Fibroblast of the aortic adventitia (primary cell): ENCODE measurements around the gene RABGAP1. TPM values are rescaled to one million over a fixed set of nuclear protein-coding genes. Genes with fewer than 3 reads are reported as not detected.

Source experiments
- DNase-seq: peaks from one replicate; pipeline ENCODE4 v3.0.0-alpha.2; 2010; ENCODE audit warnings: low read depth
- H3K4me3 ChIP-seq: 2 replicates; pipeline ENCODE4 v1.5.1; 2011; ENCODE audit warnings: low read depth, mild to moderate bottlenecking, control low read depth, low read length, moderate library complexity
- total RNA-seq: library from RNA; depleted of rRNA; stranded (reverse); fragments of >200 nt; gene quantifications from 2 replicates; pipeline ENCODE4 v1.2.3, GENCODE V29; 2012; ENCODE audit warnings: low replicate concordance
- TF ChIP-seq, protein P1 (sequence below): IDR thresholded peaks from 2 replicates; pipeline ENCODE4 v1.5.1; 2011; ENCODE audit warnings: mild to moderate bottlenecking, low read length, control low read depth, inconsistent platforms; ENCODE audit not compliant: insufficient read depth

The RABGAP1 gene
- total RNA-seq, 1 donor, result 50.3 TPM

DNA sequence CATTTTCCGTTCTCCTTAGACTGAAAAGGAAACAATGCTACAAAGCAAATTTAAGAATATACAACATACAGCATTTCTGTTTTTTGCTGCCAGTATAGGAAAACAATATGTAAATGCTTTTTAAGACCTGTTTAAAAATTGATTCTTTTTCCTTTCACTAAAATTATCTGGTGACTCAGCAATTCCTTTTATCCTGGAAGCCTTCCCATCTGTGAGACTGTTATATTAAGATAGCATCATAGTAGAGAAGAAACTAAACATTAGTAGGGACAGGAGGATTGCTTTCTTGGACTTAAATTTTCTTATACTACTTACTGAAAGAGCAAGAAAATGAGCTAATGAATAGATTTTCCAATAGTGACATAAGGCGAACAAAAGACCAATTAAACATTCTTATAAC, 62.6 kb downstream of the RABGAP1 start:
- no peak overlapping the region for H3K4me3 ChIP-seq
- TF ChIP-seq, protein P1, sequence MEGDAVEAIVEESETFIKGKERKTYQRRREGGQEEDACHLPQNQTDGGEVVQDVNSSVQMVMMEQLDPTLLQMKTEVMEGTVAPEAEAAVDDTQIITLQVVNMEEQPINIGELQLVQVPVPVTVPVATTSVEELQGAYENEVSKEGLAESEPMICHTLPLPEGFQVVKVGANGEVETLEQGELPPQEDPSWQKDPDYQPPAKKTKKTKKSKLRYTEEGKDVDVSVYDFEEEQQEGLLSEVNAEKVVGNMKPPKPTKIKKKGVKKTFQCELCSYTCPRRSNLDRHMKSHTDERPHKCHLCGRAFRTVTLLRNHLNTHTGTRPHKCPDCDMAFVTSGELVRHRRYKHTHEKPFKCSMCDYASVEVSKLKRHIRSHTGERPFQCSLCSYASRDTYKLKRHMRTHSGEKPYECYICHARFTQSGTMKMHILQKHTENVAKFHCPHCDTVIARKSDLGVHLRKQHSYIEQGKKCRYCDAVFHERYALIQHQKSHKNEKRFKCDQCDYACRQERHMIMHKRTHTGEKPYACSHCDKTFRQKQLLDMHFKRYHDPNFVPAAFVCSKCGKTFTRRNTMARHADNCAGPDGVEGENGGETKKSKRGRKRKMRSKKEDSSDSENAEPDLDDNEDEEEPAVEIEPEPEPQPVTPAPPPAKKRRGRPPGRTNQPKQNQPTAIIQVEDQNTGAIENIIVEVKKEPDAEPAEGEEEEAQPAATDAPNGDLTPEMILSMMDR, result no peak
- DNase-seq, result peak; percentile 71

DNA sequence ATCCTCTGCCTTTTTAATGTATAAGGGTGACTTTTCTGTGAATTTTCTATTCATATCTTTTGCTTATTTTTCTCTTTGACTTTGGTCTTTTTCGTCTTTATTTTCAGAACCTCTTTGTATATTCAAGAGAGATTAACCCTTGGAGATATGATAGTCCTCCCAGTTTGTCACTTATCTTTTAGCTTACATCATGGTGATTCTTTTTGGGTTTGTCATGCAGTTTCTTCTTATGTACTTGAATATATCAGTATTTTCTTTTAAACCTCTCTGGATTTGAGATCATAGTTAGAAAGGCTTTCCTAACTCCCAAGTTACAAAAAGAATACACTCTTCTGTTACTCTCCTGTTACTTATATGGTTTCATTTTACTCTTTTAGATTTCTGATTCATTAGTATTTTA, 65.1 kb downstream of the RABGAP1 start:
- no peak for DNase-seq
- H3K4me3 ChIP-seq, result no peak overlapping the region
- TF ChIP-seq, protein P1, result no peak

- no peak for DNase-seq
- TF ChIP-seq, protein P1, result no peak
Observed at GRCh38 chr9:123007269-123007668, 66.4 kb downstream of the RABGAP1 start.

GRCh38 chr9:123008909-123009308, 68.1 kb downstream of the RABGAP1 start:
- no peak overlapping the region for H3K4me3 ChIP-seq
- no peak for DNase-seq
- TF ChIP-seq, protein P1, result no peak

More at GRCh38 chr9:123007269-123007668, 66.4 kb downstream of the RABGAP1 start:
- no peak overlapping the region for H3K4me3 ChIP-seq

DNA sequence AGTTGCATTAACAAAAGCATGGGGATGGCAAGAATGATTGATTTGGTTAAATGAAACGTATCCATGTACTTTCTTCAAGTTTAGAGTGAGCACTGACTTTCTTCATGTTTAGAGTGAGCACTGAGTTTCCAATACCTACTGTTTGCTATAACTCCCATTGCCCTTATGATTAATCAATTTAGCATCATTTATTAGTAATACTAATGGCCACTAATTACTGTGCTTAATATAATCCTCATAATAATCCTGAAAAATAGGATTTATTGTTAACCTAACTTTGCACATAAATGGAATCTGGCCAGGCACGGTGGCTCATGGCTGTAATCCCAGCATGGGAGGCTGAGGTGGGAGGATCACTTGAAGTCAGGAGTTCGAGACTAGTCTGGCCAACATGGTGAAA, 70.6 kb downstream of the RABGAP1 start:
- no peak overlapping the region for H3K4me3 ChIP-seq
- no peak for DNase-seq
- TF ChIP-seq, protein P1, result no peak

- TF ChIP-seq, protein P1, result no peak
- H3K4me3 ChIP-seq, result no peak overlapping the region
- DNase-seq, result no peak
Observed at GRCh38 chr9:123011878-123012528, 71.2 kb downstream of the RABGAP1 start.

GRCh38 chr9:123016631-123017030, 75.8 kb downstream of the RABGAP1 start:
- no peak overlapping the region for H3K4me3 ChIP-seq
- TF ChIP-seq, protein P1, result no peak
- DNase-seq, result no peak
